Measurements from ENCODE around the gene CARM1. TPM values are rescaled to one million over a fixed set of nuclear protein-coding genes. Genes with fewer than 3 reads are reported as not detected.
"Not testable (repeated sequence)": the region's sequence is repeated elsewhere in the genome, so short reads cannot be mapped to it uniquely, and the experiment has no call there.

Gene CARM1
- polyA plus RNA-seq, 2 of the 4 experiments (the other 2 are of a cell fraction): 15.2 to 32.2 TPM

- H3K4me2 ChIP-seq: no peak overlapping the region
- H3K4me1 ChIP-seq: no peaks in the 10 kb centered on the region
- no peaks in the 10 kb centered on the region for H3K9me3 ChIP-seq
- TF ChIP-seq MYC (IDR thresholded peaks at IDR 0.05; ENCODE audit: borderline replicate concordance, low read length) (no peak), HOXA7 (CRISPR knock-in tag; IDR thresholded peaks at IDR 0.05) (no peak), PBX3 (IDR thresholded peaks at IDR 0.05) (no peak)
- ATAC-seq (no peak), FAIRE-seq (no peak), DNase-seq (ENCODE audit: low read depth in 1 of 2, low spot score in 1 of 2) (no peak)
- no peak overlapping the region for H3K27ac ChIP-seq
- ChIA-PET POLR2A (interaction anchor here (0.5 kb wide), 1 partner anchor 10 kb away, joined by 3 read pairs; no protein-coding TSS in a partner anchor), CTCF (interaction anchor here (0.8 to 3.2 kb wide), 7 partner anchors 8 to 102 kb away, joined by 3 to 39 read pairs (median 4); partner anchors contain the start of gene CARM1)
- WGBS (ENCODE audit: missing lambda C conversion rate): 51% methylated on average over 7 of the region's 7 CpGs
- H3K4me3 ChIP-seq: no peak overlapping the region
Measured at GRCh38 chr19:10854350-10855089, 16.8 kb upstream of the CARM1 start.

GRCh38 chr19:10855879-10856522 lies 15.4 kb upstream of the CARM1 start:
- peak; percentile 27 to 68 for DNase-seq (ENCODE audit: low read depth in 1 of 2, low spot score in 1 of 2)
- FAIRE-seq: no peak
- TF ChIP-seq BHLHE40 (IDR thresholded peaks at IDR 0.05; ENCODE audit: low read depth, low read length) (no peak), RNF2 (IDR thresholded peaks at IDR 0.05; ENCODE audit: borderline replicate concordance, low read depth) (no peak), RFX5 (IDR thresholded peaks at IDR 0.05) (no peak)
- ATAC-seq: peak; percentile 67 to 78; a peak in 3 of 6 replicates
- no peak overlapping the region for H3K27ac ChIP-seq
- H3K4me1 ChIP-seq: no peaks in the 10 kb centered on the region
- POLR2A ChIA-PET: no interaction called here
- CTCF ChIA-PET: interaction anchor here (0.6 to 3.2 kb wide), 9 partner anchors 9 to 139 kb away, joined by 3 to 39 read pairs (median 4); partner anchors contain the start of genes CARM1 and DNM2
- H3K4me3 ChIP-seq: no peak overlapping the region
- H3K9me3 ChIP-seq: no peaks in the 10 kb centered on the region
- 59% methylated on average over 5 of the region's 5 CpGs for WGBS (ENCODE audit: missing lambda C conversion rate)
- no peak overlapping the region for H3K4me2 ChIP-seq

- H3K4me1 ChIP-seq; H3K27ac ChIP-seq; H3K4me2 ChIP-seq; FAIRE-seq; H3K4me3 ChIP-seq; H3K9me3 ChIP-seq; POLR2A ChIA-PET; DNase-seq (ENCODE audit: low read depth in 1 of 2, low spot score in 1 of 2); ATAC-seq: not testable (repeated sequence)
- WGBS (ENCODE audit: missing lambda C conversion rate): 90% methylated on average over 1 of the region's 1 CpG
- CTCF ChIA-PET: interaction anchor here (0.6 to 3.2 kb wide), 8 partner anchors 8 to 140 kb away, joined by 3 to 39 read pairs (median 4); partner anchors contain the start of genes CARM1 and DNM2
Measured at GRCh38 chr19:10856899-10857298, 14.5 kb upstream of the CARM1 start.

- FAIRE-seq (no peak), ATAC-seq (peak; percentile 27 to 58; a peak in 3 of 6 replicates), DNase-seq (ENCODE audit: low read depth in 1 of 2, low spot score in 1 of 2) (no peak)
- WGBS (ENCODE audit: missing lambda C conversion rate): 37% methylated on average over 4 of the region's 4 CpGs
- Histone ChIP-seq H3K4me2 (no peak overlapping the region), H3K9me3 (no peaks in the 10 kb centered on the region), H3K27ac (no peak overlapping the region), H3K4me1 (no peaks in the 10 kb centered on the region), H3K4me3 (no peak overlapping the region)
- POLR2A ChIA-PET: no interaction called here
- CTCF ChIA-PET: interaction anchor here (0.6 to 1.6 kb wide), 10 partner anchors 12 to 137 kb away, joined by 3 to 5 read pairs (median 3); partner anchors contain the start of genes CARM1 and TMED1
- no peak for TF ChIP-seq SMC3 (IDR thresholded peaks at IDR 0.05)
- no peak for TF ChIP-seq CEBPB (IDR thresholded peaks at IDR 0.05)
- TF ChIP-seq TFCP2L1 (CRISPR knock-in tag; IDR thresholded peaks at IDR 0.05): no peak
- TF ChIP-seq NPAS2 (CRISPR knock-in tag; IDR thresholded peaks at IDR 0.05; ENCODE audit: borderline replicate concordance): no peak
- no peak for TF ChIP-seq PBX3 (IDR thresholded peaks at IDR 0.05)
- 0 out of 5 replicates have a peak, but pooled peaks of 1 of the 2 experiments have one; percentile 11 for TF ChIP-seq RAD21 (conservative IDR thresholded peaks at IDR 0.05 in 1 of 2, IDR thresholded peaks at IDR 0.05 in 1 of 2)
- no peak for TF ChIP-seq ATOH8 (CRISPR knock-in tag; IDR thresholded peaks at IDR 0.05; ENCODE audit: low read depth)
- TF ChIP-seq EHMT2 (IDR thresholded peaks at IDR 0.05; ENCODE audit: low read depth): no peak
- no peak for TF ChIP-seq GATA3 (IDR thresholded peaks at IDR 0.05; ENCODE audit: borderline replicate concordance)
- TF ChIP-seq RCOR1 (IDR thresholded peaks at IDR 0.05; ENCODE audit: low read depth, low read length): no peak
- TF ChIP-seq ESRRA (IDR thresholded peaks at IDR 0.05; ENCODE audit: borderline replicate concordance, low read length): no peak
- peak; percentile 55 for TF ChIP-seq CTCF (IDR thresholded peaks at IDR 0.05)
- no peak for TF ChIP-seq HMGXB4 (CRISPR knock-in tag; IDR thresholded peaks at IDR 0.05; ENCODE audit: borderline replicate concordance)
- TF ChIP-seq TP53 (CRISPR knock-in tag; IDR thresholded peaks at IDR 0.05): no peak
Measured at GRCh38 chr19:10858204-10858828, 13.0 kb upstream of the CARM1 start.

Data from A549 (cell line).